LNCaP clone FGC (cell line): ENCODE data around the gene PRKCQ.
"Not testable (repeated sequence)": the region's sequence is repeated elsewhere in the genome, so short reads cannot be mapped to it uniquely, and the experiment has no call there.

Source experiments
- DNase-seq: peaks from one replicate; pipeline ENCODE4 v3.0.0-alpha.2; 2011; ENCODE audit warnings: low read depth
- H3K4me3 ChIP-seq: 2 replicates; pipeline ENCODE4 v1.5.1; 2011; ENCODE audit warnings: mild to moderate bottlenecking, low read depth, low read length, control low read depth
- CTCF ChIP-seq: IDR thresholded peaks from 2 replicates; pipeline ENCODE4 v1.5.1; 2012; ENCODE audit warnings: mild to moderate bottlenecking; ENCODE audit not compliant: control insufficient read depth, insufficient read depth; ENCODE audit errors: extremely low read depth

The PRKCQ gene

GRCh38 chr10:6383096-6383812, 196.8 kb downstream of the PRKCQ start:
- no peak overlapping the region for H3K4me3 ChIP-seq
- no peak for TF ChIP-seq CTCF
- no peak for DNase-seq

DNA sequence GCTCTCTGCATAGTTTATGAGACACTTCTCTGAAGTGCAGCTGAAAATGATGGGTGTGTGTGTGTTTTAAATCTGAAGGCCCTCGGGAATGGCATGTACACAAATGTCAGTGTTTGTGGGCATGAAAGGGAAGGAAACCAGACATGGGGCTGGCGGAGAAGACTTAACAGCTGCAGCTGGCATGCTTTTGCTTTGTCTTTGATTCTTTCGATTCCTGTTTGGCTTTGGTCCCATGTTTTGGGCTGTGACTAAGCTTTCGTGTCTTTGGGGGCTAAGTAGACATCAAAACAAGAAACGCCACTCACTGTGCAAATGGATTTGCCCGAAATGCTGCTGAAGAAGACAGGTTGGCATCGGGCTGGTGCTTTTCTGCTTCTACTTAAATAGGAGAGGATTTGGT, 198.0 kb downstream of the PRKCQ start:
- DNase-seq: no peak
- no peak overlapping the region for H3K4me3 ChIP-seq
- TF ChIP-seq CTCF: no peak

GRCh38 chr10:6380478-6380877, 199.6 kb downstream of the PRKCQ start:
- H3K4me3 ChIP-seq, DNase-seq: not testable (repeated sequence)

DNA sequence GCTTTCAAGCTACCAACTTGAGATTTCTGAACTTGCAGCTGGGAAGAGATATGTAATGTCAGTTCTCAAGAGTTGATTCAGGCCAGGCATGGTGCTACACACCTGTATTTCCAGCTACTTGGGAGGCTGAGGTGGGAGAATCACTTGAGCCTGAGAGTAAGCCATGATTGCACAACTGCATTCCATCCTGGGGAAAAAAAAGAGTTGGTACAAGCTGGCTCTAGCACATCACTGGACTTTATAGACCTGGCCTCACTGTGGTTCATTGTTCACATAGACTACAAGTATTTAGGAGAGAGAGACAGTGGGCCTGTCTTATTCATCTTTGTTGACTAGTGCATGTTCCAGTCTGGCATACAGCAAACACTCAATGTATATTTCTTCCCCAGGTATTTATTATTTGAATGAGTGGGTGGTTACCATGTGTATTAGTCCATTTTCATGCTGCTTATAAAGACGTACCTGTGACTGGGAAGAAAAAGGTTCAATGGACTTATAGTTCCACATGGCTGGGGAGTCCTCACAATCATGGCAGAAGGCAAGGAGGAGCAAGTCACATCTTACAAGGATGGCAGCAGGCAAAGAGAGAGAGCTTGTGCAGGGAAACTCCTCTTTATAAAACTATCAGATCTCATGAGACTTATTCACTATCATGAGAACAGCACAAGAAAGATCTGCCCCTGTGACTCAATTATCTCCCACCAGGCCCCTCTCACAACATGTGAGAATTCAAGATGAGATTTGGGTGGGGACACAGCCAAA, 200.9 kb downstream of the PRKCQ start:
- DNase-seq: no peak
- H3K4me3 ChIP-seq: no peak overlapping the region
- TF ChIP-seq CTCF: no peak
